NCI-H748 (cell line): ENCODE measurements around the gene PCDHA9.

ENCODE experiments used
- DNase-seq: peaks from one replicate; lab custom pipeline; 2025; ENCODE audit not compliant: unreplicated experiment; lab: John Stamatoyannopoulos, UW

Gene PCDHA9

DNA sequence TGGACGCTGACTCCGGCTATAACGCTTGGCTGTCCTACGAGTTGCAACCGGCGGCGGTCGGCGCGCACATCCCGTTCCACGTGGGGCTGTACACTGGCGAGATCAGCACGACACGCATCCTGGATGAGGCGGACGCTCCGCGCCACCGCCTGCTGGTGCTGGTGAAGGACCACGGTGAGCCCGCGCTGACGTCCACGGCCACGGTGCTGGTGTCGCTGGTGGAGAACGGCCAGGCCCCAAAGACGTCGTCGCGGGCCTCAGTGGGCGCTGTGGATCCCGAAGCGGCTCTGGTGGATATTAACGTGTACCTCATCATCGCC is 29.0 kb downstream of the PCDHA9 start:
- DNase-seq: no peak

DNA sequence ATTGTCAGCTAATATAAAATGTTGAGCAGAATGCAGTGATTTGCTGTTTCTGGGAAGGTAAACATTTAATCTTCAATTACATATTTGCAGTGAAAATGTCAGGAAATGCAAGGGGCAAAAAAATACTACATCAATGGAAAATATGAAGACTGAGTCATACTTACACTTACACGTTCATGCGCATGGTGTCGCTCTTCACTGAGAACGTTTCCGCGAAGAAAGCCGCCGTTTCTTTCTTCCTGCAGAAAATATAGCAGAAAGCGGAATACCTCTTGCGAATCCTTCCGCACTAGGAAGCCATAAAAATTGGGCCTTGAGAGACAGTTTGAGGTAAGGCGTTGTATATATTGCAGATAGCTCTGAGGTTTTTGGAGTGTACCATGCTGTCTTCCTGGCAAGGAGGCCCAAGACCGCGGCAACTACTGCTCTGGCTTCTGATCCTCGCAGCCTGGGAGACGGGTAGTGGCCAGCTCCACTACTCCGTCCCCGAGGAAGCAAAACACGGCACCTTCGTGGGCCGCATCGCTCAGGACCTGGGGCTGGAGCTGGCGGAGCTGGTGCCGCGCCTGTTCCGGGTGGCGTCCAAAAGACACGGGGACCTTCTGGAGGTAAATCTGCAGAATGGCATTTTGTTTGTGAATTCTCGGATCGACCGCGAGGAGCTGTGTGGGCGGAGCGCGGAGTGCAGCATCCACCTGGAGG is 33.9 kb downstream of the PCDHA9 start, which contains the start of gene PCDHA13:
Gene PCDHA13, plus strand, starts transcription at position 236 of the 702 bp plus-strand sequence. Its CDS starts 145 bp downstream, at position 381.
- peak; percentile 93 for DNase-seq

DNA sequence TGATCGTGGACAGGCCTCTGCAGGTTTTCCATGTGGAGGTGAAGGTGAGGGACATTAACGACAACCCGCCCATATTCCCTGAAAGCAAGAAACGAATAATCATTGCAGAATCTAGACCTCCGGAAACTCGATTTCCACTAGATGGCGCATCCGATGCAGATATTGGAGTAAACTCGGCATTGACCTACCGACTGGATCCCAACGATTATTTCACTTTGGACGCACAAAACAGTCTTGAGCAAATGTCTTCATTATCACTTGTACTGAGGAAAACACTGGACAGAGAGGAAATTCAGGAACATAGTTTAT is 34.4 kb downstream of the PCDHA9 start:
- DNase-seq: peak; percentile 92

DNA sequence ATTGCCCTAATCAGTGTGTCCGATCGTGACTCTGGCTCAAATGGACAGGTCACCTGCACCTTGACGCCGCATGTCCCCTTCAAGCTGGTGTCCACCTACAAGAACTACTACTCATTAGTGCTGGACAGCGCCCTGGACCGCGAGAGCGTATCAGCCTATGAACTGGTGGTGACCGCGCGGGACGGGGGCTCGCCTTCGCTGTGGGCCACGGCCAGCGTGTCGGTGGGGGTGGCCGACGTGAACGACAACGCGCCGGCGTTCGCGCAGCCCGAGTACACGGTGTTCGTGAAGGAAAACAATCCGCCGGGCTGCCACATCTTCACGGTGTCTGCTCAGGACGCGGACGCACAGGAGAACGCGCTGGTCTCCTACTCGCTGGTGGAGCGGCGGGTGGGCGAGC is 35.2 kb downstream of the PCDHA9 start:
- no peak for DNase-seq

DNA sequence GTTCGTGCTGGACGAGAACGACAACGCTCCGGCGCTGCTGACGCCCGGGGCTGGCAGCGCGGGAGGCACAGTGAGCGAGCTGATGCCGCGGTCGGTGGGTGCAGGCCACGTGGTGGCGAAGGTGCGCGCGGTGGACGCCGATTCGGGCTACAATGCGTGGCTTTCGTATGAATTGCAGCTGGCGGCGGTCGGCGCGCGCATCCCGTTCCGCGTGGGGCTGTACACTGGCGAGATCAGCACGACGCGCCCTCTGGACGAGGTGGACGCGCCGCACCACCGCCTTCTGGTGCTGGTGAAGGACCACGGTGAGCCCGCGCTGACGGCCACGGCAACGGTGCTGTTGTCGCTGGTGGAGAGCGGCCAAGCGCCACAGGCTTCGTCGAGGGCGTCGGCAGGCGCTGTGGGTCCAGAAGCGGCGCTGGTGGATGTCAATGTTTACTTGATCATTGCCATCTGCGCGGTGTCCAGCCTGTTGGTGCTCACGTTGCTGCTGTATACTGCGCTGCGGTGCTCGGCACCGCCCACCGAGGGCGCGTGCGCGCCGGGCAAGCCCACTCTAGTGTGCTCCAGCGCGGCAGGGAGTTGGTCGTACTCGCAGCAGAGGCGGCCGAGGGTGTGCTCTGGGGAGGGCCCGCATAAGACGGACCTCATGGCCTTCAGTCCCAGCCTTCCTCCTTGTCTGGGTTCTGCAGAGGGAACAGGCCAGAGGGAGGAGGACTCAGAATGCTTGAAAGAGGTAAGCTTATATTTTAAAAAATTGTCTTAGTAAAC is 35.9 kb downstream of the PCDHA9 start:
- no peak for DNase-seq
